IPS-18c (cell line): ENCODE measurements around the gene GPR21.

Source experiments
- H3K4me3 ChIP-seq: 2 replicates; pipeline ENCODE4 v1.7.0; 2013; ENCODE audit warnings: low read depth, mild to moderate bottlenecking, low read length, moderate library complexity; ENCODE audit not compliant: insufficient read depth
- H3K9me3 ChIP-seq: one replicate; pipeline ENCODE4 v1.6.1; 2013; ENCODE audit warnings: mild to moderate bottlenecking, low read length, moderate library complexity; ENCODE audit not compliant: control insufficient read depth, insufficient read depth

GPR21 gene

GRCh38 chr9:123081824-123082223 is 48.4 kb downstream of the GPR21 start:
- no peak overlapping the region for H3K4me3 ChIP-seq

GRCh38 chr9:123083680-123084079 is 50.2 kb downstream of the GPR21 start:
- no peaks in the 10 kb centered on the region for H3K9me3 ChIP-seq
- no peak overlapping the region for H3K4me3 ChIP-seq

More at GRCh38 chr9:123081824-123082223, 48.4 kb downstream of the GPR21 start:
- no peaks in the 10 kb centered on the region for H3K9me3 ChIP-seq

- Histone ChIP-seq H3K9me3 (no peaks in the 10 kb centered on the region), H3K4me3 (no peak overlapping the region)
These were observed 50.8 kb downstream of the GPR21 start for GRCh38 chr9:123084256-123084655.
